HepG2 (cell line): Measurements from ENCODE around the gene LPIN3. TPM values are rescaled to one million over a fixed set of nuclear protein-coding genes. Genes with fewer than 3 reads are reported as not detected.

ENCODE experiments used
- ATAC-seq: fragments of 200-7000 bp; cut with Tn5 transposase; 3 replicates; pipeline ENCODE4 v1.9.1; 2020; ENCODE audit warnings: mild to moderate bottlenecking, moderate library complexity
- BruUV-seq: library from RNA; stranded (reverse); fragments of 400-500 nt; replicated peaks from 2 replicates; lab custom pipeline; 2021; lab: Mats Ljungman, UMichigan
- CTCF ChIA-PET: fragments of 300-600 bp; formaldehyde crosslinking; extraction: SDS; loops from one replicate; lab custom pipeline; 2021; ENCODE audit warnings: low total read pairs, inconsistent platforms, low intra/inter-chr PET ratio; lab: Yijun Ruan, JAX
- POLR2A ChIA-PET: fragments of 350-600 bp; sonication (Branson Sonifier 250); formaldehyde crosslinking; loops from one replicate; lab custom pipeline; 2020; ENCODE audit warnings: antibody characterized with exemption, inconsistent platforms; lab: Yijun Ruan, JAX
- DNase-seq: peaks from one replicate; pipeline ENCODE4 v3.0.0-alpha.2; 2015; ENCODE audit warnings: low spot score
- FAIRE-seq: peaks from 3 replicates; lab custom pipeline; 2011; peaks lifted over from hg19 to GRCh38; lab: Jason Lieb, UNC
- H2AFZ ChIP-seq: one replicate; pipeline ENCODE4 v1.6.1; 2011; ENCODE audit warnings: low read length, inconsistent platforms
- H3K27ac ChIP-seq: fragments of 300-600 bp; 3 replicates; pipeline ENCODE4 v1.8.0; 2011; ENCODE audit warnings: mixed run types, mild to moderate bottlenecking, mixed read lengths, low read length, inconsistent platforms; ENCODE audit not compliant: insufficient read depth; ENCODE audit errors: extremely low read length
- H3K27me3 ChIP-seq, 2 experiments: fragments of 200-600 bp in 1 of 2; 2 replicates in 1 of 2; 3 replicates in 1 of 2; pipeline versions ENCODE4 v1.6.0 to v1.8.0; 2011; ENCODE audit warnings: low read length in 2 of 2, mild to moderate bottlenecking in 2 of 2, moderate library complexity in 2 of 2, inconsistent platforms in 1 of 2; ENCODE audit not compliant: insufficient read depth in 2 of 2, control insufficient read depth in 1 of 2
- H3K36me3 ChIP-seq, 2 experiments: fragments of 200-600 bp in 1 of 2; replicated peaks in 1 of 2; 2 replicates in 1 of 2; 3 replicates in 1 of 2; pipeline versions ENCODE4 v1.5.1 to v1.8.0; 2011; ENCODE audit warnings: low read length in 2 of 2, inconsistent platforms in 1 of 2; ENCODE audit not compliant: insufficient read depth in 2 of 2, control insufficient read depth in 1 of 2
- H3K4me1 ChIP-seq: 2 replicates; pipeline ENCODE4 v1.5.1; 2012; ENCODE audit warnings: low read length, inconsistent platforms; ENCODE audit not compliant: insufficient read depth
- H3K4me2 ChIP-seq: 2 replicates; pipeline ENCODE4 v1.6.0; 2011; ENCODE audit warnings: low read depth, low read length, inconsistent platforms
- H3K4me3 ChIP-seq, 3 experiments: fragments of 200-600 bp in 1 of 3; sonication (generic), shearing (Covaris generic) in 1 of 3; replicated peaks in 1 of 3; 2 replicates each; pipeline ENCODE4 v1.5.1; 2011 to 2016; ENCODE audit warnings: low read length in 3 of 3, inconsistent platforms in 2 of 3, low read depth in 2 of 3, mild to moderate bottlenecking in 2 of 3, control low read depth in 1 of 3, mixed read lengths in 1 of 3; ENCODE audit not compliant: insufficient read depth in 1 of 3
- H3K79me2 ChIP-seq: one replicate; pipeline ENCODE4 v1.6.1; 2011; ENCODE audit warnings: low read length, inconsistent platforms; ENCODE audit not compliant: insufficient read depth
- H3K9ac ChIP-seq: 2 replicates; pipeline ENCODE4 v1.6.0; 2011; ENCODE audit warnings: mild to moderate bottlenecking, low read depth, low read length, inconsistent platforms; ENCODE audit not compliant: insufficient read depth
- H3K9me3 ChIP-seq: 2 replicates; pipeline ENCODE4 v1.5.1; 2012; ENCODE audit warnings: mild to moderate bottlenecking, low read length
- H4K20me1 ChIP-seq: 2 replicates; pipeline ENCODE4 v1.6.0; 2011; ENCODE audit warnings: inconsistent platforms, mild to moderate bottlenecking, low read length, moderate library complexity; ENCODE audit not compliant: insufficient read depth
- CHD4 ChIP-seq: fragments of 200-600 bp; sonication (generic); IDR thresholded peaks from 2 replicates; pipeline ENCODE4 v1.7.0; 2017; ENCODE audit warnings: mild to moderate bottlenecking, low read length, borderline replicate concordance
- HNF4A ChIP-seq: sonication (generic); formaldehyde crosslinking; IDR thresholded peaks from 2 replicates; pipeline ENCODE4 v1.4.0; 2020; ENCODE audit warnings: missing genetic modification reagents
- HNRNPL ChIP-seq: fragments of 200-400 bp; formaldehyde crosslinking; IDR thresholded peaks from 2 replicates; pipeline ENCODE4 v1.6.1; 2017; ENCODE audit warnings: mild to moderate bottlenecking, low read depth, low read length
- MYNN ChIP-seq: sonication (generic); formaldehyde crosslinking; IDR thresholded peaks from 2 replicates; pipeline ENCODE4 v1.4.0; 2020; ENCODE audit warnings: mild to moderate bottlenecking, low read depth, missing genetic modification reagents
- NR2F6 ChIP-seq, 2 experiments: IDR thresholded peaks; 2 replicates each; pipeline ENCODE4 v1.6.1; 2016; ENCODE audit warnings: antibody characterized with exemption in 1 of 2, mild to moderate bottlenecking in 1 of 2
- ZMYM3 ChIP-seq: sonication (generic); formaldehyde crosslinking; IDR thresholded peaks from 2 replicates; pipeline ENCODE4 v1.5.1; 2020; ENCODE audit warnings: mild to moderate bottlenecking, missing genetic modification reagents
- ZNF629 ChIP-seq: sonication (generic); formaldehyde crosslinking; conservative IDR thresholded peaks from 2 replicates; pipeline ENCODE4 v1.5.0; 2020; ENCODE audit warnings: missing genetic modification reagents
- WGBS: methylation state at CpG from one replicate; pipeline ENCODE4 v1.1.6; 2017; ENCODE audit warnings: low lambda C conversion rate; 5-methylcytosine and 5-hydroxymethylcytosine counted together
- in situ Hi-C: cut with HindIII; loops from 2 replicates; pipeline ENCODE4 v1.10.0; 2017; ENCODE audit warnings: low pct_unique_long_range_greater_than_20kb; ENCODE audit not compliant: extremely low pct_ligation_motif_present
- intact Hi-C: fragments of 100-400 bp; cut with micrococcal nuclease; formaldehyde crosslinking; loops from one replicate; pipeline ENCODE4 v1.10.0; 2022; ENCODE audit not compliant: unreplicated experiment
- polyA plus RNA-seq, 8 experiments: library from polyadenylated mRNA; depleted of rRNA in 3 of 8; stranded (reverse) in 7 of 8; unstranded in 1 of 8; fragments of >200 nt; fragmentation: Illumina TruSeq in 4 of 8; extraction: Trizol in 4 of 8; gene quantifications; 2 replicates each; pipeline versions ENCODE4 v1.2.1 to v1.2.3, GENCODE V29; 2011 to 2016; ENCODE audit warnings: low read depth in 4 of 8, missing spikeins in 1 of 8, mixed read lengths in 1 of 8; ENCODE audit not compliant: insufficient read depth in 1 of 8
- total RNA-seq, 5 experiments: library from RNA; depleted of rRNA; stranded (reverse); fragments of >200 nt; fragmentation: Illumina TruSeq; extraction: Trizol; gene quantifications; 2 replicates each; pipeline ENCODE4 v1.2.3, GENCODE V29; 2016; ENCODE audit warnings: low read depth in 1 of 5

The LPIN3 gene
- total and polyA plus RNA-seq, 2 of the 13 experiments (the other 11 are each of a cell fraction or from before 2014, with no cell fraction given), result 14.2 to 28.6 TPM

GRCh38 chr20:41353530-41353929 is 12.9 kb downstream of the LPIN3 start:
- FAIRE-seq (no peak), DNase-seq (no peak)
- Histone ChIP-seq H3K27ac (no peak overlapping the region), H3K9ac (no peak overlapping the region), H3K79me2 (no peaks in the 10 kb centered on the region), H3K4me2 (no peak overlapping the region), H3K36me3 (peaks cover 14 to 24% of the 10 kb centered on the region in 2 experiments; a peak in 4 of 5 replicates), H2AFZ (no peak overlapping the region), H3K9me3 (no peaks in the 10 kb centered on the region)
- in situ Hi-C loops, result no loop called here
- intact Hi-C loops, result no loop called here
- POLR2A ChIA-PET, result interaction anchor here (1.4 kb wide), 1 partner anchor 13 kb away, joined by 3 read pairs; the partner anchor contains the start of gene LPIN3
- TF ChIP-seq NR2F6 (IDR thresholded peaks at IDR 0.05) (no peak), NR2F6 (CRISPR knock-in tag; IDR thresholded peaks at IDR 0.05) (no peak), HNRNPL (0 out of 2 replicates have a peak, but pooled peaks have one; percentile 49), HNF4A (CRISPR knock-in tag) (no peak)
- TF ChIP-seq, all 625 proteins: peak for 1
- no TSS peak for BruUV-seq
- CTCF ChIA-PET, result no interaction called here
- H3K4me1 ChIP-seq, result peaks cover 8% of the 10 kb centered on the region
- H3K4me3 ChIP-seq, result no peak overlapping the region
- no peaks in the 10 kb centered on the region for H3K27me3 ChIP-seq
- H4K20me1 ChIP-seq, result no peaks in the 10 kb centered on the region
- ATAC-seq, result no peak

GRCh38 chr20:41355192-41355591 is 14.6 kb downstream of the LPIN3 start:
- H3K27me3 ChIP-seq, result no peaks in the 10 kb centered on the region
- H3K36me3 ChIP-seq, result peaks cover 12% of the 10 kb centered on the region in 2 experiments; a peak in 3 of 5 replicates
- CTCF ChIA-PET, result no interaction called here
- ATAC-seq (no peak), DNase-seq (no peak), FAIRE-seq (no peak)
- BruUV-seq, result no TSS peak
- intact Hi-C loops, result no loop called here
- H3K4me1 ChIP-seq, result peaks cover 13% of the 10 kb centered on the region
- H3K9me3 ChIP-seq, result no peaks in the 10 kb centered on the region
- H3K27ac ChIP-seq, result no peak overlapping the region
- POLR2A ChIA-PET, result no interaction called here
- H4K20me1 ChIP-seq, result no peaks in the 10 kb centered on the region
- in situ Hi-C loops, result no loop called here
- peak; percentile 74; the same call in 1 of the 2 replicates for TF ChIP-seq CHD4
- peak; percentile 28; the same call in 1 of the 2 replicates for TF ChIP-seq ZMYM3 (CRISPR knock-in tag)
- no peak for TF ChIP-seq MYNN (CRISPR knock-in tag)
- TF ChIP-seq ZNF629 (CRISPR knock-in tag), result peak; percentile 88
- WGBS, result 98% methylated on average over 3 of the region's 3 CpGs
- no peak overlapping the region for H2AFZ ChIP-seq
- H3K4me2 ChIP-seq, result no peak overlapping the region
- no peak overlapping the region for H3K4me3 ChIP-seq
- no peak overlapping the region for H3K9ac ChIP-seq
- H3K79me2 ChIP-seq, result no peaks in the 10 kb centered on the region
